Effector CD4-positive, alpha-beta T cell (primary cell): ENCODE data around the gene SIX4. TPM values are rescaled to one million over a fixed set of nuclear protein-coding genes. Genes with fewer than 3 reads are reported as not detected.
"Not testable (repeated sequence)": the region's sequence is repeated elsewhere in the genome, so short reads cannot be mapped to it uniquely, and the experiment has no call there.

Experiments used
- DNase-seq: peaks from one replicate; pipeline ENCODE4 v3.0.0-alpha.2; 2020
- total RNA-seq: gene quantifications from one replicate; lab custom pipeline; 2026; lab: John Stamatoyannopoulos, UW

SIX4 gene
- not detected for total RNA-seq

DNA sequence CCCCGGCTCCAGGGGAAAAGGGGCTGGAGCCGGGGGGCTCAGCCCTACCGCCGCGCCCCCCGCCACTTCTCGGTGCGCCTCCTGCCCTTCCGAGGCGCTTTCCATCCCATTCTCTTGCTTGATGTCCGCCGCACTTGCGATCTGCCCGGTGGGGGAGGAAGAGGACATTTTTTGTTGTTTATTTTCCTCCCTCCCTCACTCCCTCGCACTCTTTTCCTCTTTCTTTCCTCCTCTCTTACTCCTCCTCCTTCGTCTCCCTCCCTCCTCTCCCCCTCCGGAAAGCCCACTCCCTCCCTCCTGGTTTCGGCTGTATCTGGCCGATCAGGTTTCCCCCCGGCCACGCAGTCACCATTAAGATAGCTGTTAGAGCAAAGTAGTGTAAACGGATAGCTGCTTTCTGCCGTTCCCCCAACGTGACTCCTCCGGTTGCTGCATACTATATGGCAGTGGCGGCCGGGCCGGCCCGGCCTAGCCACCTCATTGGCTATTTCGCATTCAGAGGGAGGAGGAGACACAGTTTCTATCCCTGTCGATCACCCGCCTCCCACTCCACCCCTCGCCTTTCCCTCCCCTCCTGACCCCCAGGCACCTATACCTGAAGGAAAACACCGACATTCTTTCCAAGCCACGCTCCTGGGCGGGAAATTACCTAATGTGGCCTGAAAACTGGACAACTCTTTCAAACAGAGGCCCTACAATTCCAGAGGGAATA lies at the start of gene SIX4:
Gene SIX4, minus strand, starts transcription at position 445 of the 712 bp plus-strand sequence. Its CDS starts 277 bp downstream, at position 168.
- no peak for DNase-seq

GRCh38 chr14:60773558-60773957 lies 49.4 kb upstream of the SIX4 start:
- DNase-seq = no peak

GRCh38 chr14:60771117-60771516 lies 47.0 kb upstream of the SIX4 start:
- DNase-seq = no peak

DNA sequence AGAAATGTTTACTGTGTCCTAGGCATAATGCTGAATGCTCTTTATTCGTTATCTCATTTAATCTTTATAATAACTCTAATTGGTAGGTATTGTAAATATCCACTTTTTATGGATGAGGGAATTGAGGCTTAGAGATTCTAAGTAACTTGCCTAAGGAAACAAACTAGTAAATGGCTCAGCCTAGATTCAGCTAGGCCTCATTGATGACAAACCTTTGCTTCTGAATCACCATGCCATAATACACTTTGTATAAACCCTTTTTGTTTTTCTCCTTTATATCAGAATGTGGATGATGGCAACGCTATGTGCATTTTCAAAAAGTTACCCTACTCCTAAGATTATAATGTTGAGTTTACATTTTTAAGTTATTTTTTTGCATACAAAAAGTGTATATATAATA lies 44.5 kb upstream of the SIX4 start:
- no peak for DNase-seq

GRCh38 chr14:60760644-60761364 lies 36.7 kb upstream of the SIX4 start:
- DNase-seq = no peak

DNA sequence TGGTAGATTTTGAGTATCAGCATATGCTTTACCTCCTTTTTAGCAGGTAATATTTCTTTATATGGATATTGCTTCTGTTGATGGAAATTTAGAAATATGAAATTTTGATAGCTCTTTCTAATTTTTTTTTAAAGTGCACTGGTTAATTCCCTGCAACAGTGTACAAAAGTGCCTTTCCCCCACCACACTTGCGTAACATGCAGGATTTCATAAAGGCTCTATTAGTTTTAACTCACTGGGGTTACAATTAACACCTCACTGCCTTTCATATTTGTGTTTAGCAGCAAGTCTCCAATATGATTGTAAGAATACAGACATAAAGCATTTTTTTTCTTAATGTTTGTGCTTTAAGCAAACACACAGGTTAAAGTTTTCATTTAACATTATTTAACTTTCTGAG lies 36.1 kb upstream of the SIX4 start:
- no peak for DNase-seq

DNA sequence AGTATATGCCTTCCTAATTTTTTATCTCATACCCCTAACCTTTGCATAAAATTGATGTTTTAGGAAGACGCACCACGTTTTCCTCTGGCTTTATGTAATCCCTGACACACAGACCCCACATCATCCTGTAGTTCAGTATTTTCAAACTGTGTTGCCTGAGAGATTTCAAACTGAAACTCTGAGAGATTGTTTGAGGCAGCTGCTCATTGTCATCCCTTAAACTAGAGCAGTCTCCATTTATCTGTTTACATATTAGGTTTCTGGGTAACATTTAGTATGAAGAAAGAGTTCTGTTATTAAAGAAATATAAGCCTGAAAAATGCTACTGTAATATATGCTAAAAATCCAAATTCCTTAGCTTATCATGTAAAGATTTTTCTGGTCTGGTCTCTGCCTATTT lies 34.7 kb upstream of the SIX4 start:
- DNase-seq = no peak

GRCh38 chr14:60757567-60758002 lies 33.4 kb upstream of the SIX4 start:
- DNase-seq = no peak

DNA sequence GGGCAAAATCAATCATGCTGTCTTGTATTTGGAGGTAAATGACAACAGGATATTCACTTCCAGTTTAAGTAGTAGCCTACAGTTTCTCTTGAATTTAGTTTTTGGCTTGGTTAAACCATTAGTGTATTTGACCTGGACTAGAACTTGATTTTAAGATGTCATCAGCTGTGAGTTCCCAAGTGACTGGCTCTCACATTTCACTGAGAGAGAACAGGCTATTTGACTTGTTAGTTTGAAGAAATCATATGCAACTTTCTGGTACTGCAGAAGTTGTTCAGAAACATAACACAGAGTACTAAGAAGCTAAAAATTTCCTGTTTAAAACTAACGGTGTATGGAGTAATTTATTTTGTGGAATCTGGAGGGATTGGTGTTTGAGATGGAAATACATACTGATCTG lies 32.7 kb upstream of the SIX4 start:
- no peak for DNase-seq

DNA sequence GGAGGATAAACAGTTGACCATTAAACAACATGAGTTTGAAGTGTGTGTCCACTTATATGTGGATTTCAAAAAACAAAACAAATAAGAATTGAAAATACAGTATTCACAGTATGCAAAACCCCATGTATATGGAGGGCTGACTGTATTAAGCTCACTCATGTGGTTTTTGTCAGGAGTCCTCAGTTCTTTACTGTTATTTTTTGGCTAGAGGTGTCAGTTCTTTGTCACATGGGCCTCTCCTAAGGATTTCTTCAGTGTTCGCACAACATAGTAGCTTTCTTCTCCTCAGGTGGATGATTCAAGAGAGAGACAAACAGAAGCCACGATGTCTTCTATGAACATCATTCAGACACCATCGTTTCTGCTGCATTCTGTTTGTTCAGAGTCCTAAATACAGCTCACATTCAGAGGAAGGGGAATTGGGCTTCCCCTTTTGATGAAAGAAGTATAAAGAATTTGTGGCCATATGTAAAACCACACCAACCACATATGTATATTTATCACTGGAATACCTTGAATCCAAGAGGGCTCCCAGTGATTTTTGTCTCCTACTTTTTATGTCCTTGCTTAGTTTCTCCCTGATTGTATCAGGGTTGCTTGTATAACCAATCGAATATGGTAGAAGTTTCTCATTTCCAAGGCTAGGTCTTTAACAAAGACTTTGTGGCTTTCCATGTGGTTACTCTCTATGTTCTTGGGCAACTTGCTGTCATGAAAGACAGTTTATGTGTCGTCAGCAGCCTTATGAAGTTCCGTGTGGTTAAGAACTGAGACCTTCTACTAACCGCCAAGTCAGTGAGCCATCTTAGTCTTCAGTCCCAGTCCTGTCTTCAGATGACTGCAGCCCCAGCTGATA lies 29.3 kb upstream of the SIX4 start:
- peak; percentile 18 for DNase-seq

- DNase-seq = no peak
These were observed 20.4 kb upstream of the SIX4 start for GRCh38 chr14:60744566-60744965.

DNA sequence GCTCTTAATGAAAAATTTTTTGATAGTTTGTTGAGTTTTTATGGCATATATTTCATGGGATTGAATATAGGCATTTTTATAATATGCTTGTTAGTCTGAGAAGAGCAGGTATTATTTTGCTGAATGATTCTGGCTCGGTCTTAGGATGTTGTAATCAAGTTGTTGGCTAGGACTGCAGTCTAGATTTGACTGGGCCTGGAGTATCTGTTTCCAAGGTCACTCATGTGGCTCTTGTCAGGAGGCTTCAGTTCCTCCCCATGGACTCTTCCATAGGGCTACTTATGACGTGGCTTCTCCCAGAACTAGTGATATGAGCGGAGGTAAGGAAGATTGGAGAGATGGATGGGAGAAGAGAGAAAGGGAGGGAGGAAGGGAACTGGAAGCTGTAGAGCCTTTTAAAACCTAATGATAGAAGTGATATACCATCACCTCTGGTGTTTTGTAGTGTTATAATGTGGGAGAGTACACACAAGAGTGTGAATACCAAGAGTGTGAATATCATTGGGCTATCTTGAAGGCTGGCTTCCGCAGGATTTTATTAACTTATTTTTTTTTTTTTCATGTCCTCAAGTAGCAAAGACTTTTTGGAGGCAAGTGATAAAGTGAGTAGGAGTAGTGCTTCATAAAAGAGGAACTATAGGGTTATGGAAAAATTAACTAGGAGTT lies 14.8 kb upstream of the SIX4 start:
- no peak for DNase-seq

GRCh38 chr14:60736494-60736893 lies 12.3 kb upstream of the SIX4 start:
- no peak for DNase-seq

- no peak for DNase-seq
These were observed 11.3 kb upstream of the SIX4 start for GRCh38 chr14:60735416-60735815.

DNA sequence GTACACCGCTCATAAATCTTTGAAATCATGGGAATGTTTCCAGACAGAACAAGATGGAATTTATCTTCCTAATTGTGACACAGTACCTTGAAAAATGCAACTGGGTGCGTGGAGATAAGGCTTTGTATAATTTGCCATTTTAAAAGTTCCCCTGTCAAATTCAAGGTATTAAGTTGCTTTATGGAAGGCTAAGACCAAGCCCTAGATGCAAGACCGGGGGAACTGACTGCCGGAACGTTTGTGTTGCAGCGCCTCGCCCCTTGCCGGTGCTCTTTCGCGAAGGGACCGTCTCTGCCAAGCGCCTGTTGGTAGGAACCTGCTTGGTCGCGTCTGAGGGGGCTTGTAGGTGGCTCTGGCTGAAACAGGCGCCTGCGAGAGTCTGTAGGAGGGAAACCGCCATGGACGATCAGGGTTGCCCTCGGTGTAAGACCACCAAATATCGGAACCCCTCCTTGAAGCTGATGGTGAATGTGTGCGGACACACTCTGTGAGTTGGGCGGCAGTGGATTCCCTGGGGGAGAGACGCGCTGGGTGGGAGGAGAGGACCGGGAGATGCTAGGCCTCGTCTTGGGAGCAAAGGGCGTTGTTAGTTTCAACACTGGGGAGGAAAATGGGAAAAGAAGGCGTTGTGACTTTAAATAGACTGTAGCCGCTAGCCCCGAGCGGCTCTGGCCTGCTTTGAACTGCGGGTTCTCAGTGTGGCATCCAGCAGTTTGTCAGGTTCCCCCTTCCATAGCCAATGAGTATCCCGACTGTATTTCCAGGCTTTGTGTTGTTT lies 10.5 kb upstream of the SIX4 start, which contains the start of gene MNAT1:
Gene MNAT1, plus strand, starts transcription at position 297 of the 778 bp plus-strand sequence. Its CDS starts 102 bp downstream, at position 399.
- DNase-seq = peak; percentile 54

DNA sequence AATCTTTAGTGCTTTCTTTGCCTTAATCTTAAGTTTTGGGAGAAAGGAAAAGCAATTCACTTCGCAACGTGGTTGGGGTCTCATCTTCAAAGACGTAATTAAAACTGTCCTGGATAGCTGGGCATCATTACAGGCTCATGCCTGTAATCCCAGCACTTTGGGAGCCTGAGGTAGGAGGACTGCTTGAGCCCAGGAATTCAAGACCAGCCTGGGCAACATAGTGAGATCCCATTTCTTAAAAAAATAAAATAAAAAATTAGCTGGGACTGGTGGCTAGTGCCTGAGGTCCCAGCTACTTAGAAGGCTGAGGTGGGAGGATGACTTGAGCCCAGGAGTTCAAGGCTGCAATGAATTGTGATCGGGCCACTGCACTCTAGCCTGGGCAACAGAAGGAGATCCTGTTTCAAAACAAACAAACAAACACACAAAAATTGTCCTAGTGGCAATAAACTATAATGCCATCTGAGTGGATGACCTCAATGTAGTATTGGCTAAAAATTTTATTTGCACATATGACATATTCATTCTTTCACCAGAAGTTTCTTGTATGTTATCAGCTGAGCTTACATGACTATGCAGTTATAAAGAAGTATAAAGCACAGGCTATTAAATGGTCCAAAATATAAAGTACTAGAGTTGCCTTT lies 8.8 kb upstream of the SIX4 start:
- no peak for DNase-seq

DNA sequence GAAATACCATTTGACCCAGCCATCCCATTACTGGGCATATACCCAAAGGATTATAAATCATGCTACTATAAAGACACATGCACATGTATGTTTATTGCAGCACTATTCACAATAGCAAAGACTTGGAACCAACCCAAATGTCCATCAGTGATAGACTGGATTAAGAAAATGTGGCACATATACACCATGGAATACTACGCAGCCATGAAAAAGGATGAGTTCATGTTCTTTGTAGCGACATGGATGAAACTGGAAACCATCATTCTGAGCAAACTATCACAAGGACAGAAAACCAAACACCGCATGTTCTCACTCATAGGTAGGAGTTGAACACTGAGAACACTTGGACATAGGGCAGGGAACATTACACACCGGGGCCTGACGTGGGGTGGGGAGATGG lies 7.1 kb upstream of the SIX4 start:
- DNase-seq = not testable (repeated sequence)

DNA sequence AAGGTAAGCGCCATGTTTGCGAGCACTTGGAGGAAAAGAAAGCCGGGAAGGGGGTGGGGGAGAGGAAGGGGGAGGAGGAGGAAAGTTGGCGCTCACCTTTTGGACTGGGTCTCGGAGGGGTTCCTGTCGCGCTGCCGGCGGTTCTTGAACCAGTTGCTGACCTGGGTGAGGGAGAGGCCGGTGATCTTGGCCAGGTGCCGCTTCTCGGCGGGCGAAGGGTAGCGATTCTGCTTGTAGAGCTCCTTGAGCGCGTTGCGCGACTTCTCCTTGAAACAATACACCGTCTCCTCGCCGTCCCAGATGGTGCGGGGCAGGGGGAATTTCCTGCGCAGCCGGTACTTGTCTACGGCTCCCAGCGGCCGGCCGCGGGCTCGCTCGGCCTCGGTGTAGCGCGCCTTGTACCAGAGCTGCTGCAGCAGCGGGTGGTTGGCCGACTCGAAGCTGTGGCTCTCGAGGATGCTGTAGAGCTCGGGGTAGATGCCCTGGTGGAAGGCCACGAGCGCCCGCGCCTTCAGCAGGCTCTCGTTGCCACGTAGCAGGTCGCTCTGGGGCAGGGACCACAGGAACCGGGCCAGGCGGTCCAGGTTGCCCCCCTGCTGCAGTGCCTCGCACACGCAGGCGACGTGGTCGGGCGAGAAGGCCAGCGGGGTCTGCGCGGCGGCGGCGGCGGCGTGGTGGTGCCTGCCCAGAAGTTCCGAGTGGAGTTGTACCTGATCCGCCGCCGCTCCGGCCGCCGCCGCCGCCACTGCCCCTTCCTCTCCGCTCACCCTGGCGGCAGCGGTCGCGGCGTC lies 840 bp downstream of the SIX4 start:
- DNase-seq = no peak

DNA sequence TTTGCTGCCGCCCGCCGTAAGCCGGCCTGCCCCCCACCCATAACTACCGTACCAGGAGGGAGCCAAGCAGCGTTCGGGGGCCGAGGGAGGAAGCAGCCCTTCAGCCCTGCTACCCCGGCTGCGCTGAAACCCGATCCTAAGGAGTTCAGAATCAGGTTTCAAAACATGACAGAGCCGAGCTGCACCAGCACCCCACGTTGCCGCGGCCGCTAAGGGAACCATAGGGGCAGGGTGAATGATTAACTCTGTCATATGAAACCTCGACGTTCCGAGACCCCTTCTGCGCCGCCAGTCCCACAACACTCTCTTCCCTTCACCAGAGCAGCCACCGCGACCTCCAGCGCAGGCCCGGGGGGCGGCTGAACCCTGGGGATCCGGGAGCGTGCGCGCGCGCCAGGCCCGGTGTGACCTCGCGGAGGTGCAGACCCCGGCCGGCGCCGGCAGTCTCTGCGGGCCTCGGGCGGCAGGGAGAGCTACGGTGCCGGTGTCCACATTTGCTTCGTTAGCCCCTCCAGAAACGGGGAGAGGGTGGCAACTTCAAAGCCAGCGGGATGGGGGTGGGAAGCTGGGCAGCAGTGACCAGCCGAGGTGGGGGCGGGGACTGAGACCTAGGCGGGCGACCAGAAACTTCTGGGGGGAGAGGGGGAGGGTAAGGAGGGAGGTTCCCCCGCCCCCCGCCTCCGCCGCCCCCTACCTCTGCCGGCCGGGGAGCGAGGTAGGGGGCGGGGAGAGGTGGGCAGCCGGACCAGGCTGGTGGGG lies 1.6 kb downstream of the SIX4 start:
- no peak for DNase-seq

GRCh38 chr14:60722107-60722356 lies 2.1 kb downstream of the SIX4 start:
- DNase-seq = no peak
